Dermis microvascular lymphatic vessel endothelial cell (primary cell): ENCODE data around the gene LY6G6D. TPM values are rescaled to one million over a fixed set of nuclear protein-coding genes. Genes with fewer than 3 reads are reported as not detected.
"Not testable (repeated sequence)": the region's sequence is repeated elsewhere in the genome, so short reads cannot be mapped to it uniquely, and the experiment has no call there.

Experiments
- DNase-seq, 2 donors: peaks; one replicate each; pipeline versions ENCODE4 v3.0.0 to v3.0.0-alpha.2; 2010; ENCODE audit warnings: low read depth in 2 of 2
- total RNA-seq: library from RNA; depleted of rRNA; stranded (reverse); fragments of >200 nt; gene quantifications from 2 replicates; pipeline ENCODE4 v1.2.1, GENCODE V29; 2014

The LY6G6D gene
- total RNA-seq, 1 donor from 2014 or later: not detected

DNA sequence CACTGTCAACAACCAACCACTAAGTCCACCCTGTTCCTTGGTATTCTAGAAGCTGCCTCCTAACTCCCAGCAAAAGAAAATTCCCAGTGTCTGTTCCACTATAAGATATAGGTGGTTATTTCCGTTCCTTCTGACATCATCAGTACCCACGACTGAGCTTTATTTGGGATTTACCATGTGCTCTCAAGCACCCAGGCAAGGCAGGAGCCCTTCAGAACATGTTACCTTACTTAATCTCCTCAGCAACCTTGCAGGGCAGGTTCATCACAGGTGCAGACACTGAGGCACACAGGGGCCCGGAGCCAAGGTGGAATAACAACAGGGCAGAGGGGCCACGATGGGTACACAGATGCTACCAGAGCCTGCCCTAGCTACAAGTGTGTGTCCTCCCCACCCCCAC lies 22.8 kb upstream of the LY6G6D start:
- DNase-seq: no peak

DNA sequence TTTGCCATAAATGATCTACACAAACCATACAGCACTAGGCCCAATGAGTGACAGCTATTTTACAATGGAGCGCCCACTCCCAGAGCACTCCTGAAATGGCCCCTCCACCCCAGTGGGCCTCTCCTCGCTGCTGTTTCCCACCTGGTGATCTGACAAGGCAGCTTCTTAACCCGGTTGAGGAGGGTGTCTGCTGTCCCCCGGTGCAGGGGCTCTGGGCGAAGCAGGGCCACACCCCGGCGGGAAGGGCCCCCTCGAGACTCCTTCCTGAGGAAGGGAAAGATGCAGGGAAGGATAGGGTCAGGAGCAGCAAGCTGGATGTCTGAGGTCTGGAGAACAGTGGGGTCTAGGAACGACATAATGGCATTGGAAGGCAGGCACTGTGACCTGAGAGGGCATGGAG lies 22.3 kb upstream of the LY6G6D start:
- DNase-seq: no peak

DNA sequence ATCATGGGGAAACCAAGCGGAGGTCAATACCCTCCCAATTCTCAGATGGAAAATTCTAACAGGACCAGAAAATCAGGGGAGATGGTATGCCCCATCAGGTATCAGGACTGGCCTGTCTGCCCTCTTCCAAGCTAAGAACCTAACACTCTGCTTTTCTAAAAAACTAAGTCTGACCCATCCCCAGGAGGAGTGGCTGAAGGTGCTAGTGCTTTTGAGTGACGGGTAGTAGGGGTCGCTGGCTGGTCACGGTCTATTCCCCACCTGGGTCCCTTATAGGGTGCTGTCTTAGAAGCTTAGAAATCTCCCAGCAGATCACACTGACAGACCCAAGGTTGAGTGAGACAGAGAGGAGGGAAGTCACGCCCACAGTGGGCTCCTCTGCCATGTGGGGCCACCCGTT lies 21.6 kb upstream of the LY6G6D start:
- no peak for DNase-seq

DNA sequence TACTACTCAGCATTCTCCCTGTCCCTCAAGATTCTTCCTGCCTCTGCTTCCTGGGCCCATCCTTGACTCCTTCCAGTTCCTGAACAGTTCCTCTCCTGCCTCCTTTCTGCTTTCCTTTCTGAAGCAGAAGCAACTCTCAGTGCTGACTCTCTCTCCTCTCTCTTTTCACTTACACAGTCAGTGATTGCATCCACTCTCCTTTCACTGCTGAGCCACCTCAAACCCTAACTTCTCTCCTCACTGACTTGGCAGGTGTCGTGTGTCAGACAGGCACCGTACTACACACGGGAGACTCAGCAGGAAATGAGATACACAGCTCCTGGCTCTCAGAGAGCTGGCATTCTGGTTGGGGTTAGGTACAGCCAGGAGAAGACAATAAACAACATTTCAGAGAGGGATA lies 17.6 kb upstream of the LY6G6D start:
- peak in 1 of 2 donors; percentile 33 for DNase-seq

DNA sequence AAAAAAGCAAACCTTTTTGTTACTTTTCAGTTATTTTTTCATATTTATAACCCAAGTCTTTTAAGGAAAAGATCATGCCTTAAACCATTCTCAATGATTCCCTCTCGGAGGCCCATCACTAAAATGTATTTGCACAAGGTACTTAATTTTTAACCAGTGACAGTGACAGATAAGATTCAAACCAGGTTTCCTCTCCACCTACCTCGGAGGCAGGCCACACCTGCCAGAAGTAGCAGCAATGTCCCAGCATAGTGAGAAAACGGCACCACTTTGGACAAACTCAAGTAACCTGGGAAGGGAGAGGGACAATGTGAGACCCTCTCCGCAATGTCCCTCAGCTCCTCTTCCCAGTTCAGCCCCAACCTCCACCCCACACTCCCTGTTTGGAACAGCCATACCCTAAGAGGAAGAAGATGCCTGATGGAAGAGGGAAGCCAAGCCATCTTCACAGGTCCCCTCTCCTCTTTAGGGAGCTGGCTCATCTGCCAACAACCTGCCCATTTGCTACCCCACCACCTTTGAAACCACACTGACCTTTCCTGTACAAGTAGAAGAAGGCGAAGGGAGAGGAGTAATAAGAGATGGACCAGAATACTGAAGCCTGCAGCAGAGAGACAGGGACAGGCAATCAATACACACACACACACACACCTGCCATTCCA lies 14.3 kb upstream of the LY6G6D start:
- DNase-seq: no peak

DNA sequence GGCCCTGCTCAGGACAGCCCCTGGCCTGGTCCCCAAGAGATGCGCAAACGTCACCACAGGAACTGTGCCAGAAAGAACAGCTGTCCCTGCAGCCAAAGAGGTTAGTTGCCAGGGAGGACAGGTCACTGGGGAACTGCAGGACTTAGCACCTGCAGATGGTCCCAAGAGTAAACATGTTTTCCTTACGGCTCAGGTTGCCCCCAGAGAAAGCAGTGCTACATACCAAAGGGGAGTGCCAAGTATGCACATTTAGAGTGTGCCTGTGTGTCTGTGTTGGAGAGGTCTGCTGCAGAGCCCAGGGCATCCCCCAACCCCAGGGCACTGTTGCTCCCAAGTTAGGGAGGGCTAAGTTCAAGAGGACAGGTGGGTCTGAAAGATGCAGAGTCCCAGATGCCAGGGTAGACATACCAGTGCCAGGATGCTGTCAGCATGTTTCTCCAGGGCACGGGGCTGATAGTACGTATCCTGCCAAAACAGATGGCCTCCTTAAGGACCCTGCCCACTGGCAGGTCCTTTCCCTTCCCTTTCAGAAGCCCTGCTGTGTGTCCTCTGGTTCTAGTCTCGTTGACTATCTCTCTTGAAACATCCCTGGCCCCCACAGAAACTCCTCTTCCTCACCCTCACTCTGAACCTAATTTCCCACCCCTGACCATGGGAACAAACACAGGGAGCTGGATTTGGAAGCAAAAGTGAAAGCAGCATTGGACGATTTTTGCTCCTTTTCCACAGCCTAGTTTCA lies 13.3 kb upstream of the LY6G6D start:
- DNase-seq: peak; percentile 13 to 28

DNA sequence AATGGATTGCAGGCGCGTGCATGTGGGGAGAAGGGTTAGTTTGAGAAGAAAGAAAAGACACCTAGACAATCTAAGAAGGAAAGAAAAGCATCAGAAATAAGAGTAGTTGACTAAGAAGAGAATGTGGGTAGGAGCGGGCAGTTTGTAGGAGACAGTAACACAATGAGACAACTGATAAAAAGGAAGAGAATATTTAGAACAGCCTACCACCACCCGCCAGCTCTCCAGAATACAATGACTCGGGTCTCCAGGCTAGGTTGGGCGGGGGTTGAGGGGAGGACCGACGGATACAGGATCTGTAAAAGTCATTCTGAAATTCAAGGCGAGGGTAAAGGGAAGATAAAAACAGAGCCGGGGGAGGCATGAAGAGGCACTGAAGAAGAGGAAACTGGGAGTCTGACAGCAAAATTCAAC lies 12.7 kb upstream of the LY6G6D start:
- peak in 1 of 2 donors; percentile 66 for DNase-seq

DNA sequence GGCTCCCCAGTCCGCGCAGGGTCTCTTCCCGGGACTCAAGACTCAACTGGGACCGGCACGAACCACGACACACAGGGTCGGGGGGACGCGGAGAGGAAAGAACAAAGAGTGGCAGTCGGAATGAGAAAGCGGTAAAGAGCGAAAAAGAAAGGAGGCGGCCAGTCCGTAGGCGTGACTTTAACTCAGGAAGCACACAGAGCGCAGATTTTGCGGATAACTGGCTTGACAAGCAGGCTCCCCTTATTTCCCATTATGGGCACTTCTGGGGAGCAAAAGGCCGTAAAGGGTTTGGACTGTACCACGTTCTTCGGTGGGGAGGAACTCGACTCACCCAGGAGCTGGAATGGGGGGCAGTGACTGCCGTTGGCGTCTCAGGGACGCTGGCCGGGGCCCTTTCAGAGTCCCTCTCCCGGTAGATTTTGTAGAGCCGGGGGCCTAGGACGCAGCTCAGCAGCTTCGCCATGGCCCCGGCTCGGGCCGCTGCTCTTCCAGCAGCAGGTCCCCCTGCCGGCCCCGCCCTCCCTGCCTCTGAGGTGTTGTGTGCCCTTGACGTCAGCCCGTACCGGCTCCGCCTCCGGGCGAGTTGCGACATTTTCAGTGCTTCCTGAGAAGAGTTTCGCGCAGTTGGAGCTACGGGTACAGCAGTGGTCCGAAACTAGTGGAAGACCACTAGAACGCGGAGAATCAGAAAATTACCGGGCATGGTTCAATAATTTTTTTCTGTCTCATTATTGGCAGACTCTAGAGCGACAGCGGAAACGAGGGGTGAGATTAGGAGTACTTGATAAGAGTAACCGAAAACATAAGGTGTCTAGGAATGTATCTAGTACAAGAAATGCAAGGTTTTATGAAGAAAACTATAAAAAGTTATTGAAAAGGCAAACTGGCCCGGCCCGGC lies 12.1 kb upstream of the LY6G6D start, which contains the start of gene ABHD16A:
ABHD16A (minus strand) TSS at position 506 of the 898 bp plus-strand sequence; CDS start at position 463, 43 bp downstream.
- peak; percentile 98 to 99 for DNase-seq

DNA sequence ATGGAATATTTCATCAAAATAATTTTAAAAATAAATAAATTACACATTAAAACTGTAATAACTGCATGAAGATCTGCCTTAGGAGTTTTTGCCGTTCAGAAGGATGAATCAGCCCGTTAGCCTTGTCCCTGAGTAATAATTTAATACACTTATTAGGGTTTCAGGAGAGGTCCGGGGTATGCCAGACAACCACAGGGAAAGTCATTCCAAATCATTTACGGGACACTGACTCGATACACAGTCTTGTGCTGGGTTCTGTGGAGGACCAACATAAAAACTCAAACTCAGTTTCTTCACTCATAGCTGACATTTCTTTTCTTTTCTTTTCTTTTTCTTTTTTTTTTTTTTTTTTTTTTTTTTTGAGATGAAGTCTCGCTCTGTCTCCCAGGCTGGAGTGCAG lies 9.2 kb upstream of the LY6G6D start:
- no peak for DNase-seq

DNA sequence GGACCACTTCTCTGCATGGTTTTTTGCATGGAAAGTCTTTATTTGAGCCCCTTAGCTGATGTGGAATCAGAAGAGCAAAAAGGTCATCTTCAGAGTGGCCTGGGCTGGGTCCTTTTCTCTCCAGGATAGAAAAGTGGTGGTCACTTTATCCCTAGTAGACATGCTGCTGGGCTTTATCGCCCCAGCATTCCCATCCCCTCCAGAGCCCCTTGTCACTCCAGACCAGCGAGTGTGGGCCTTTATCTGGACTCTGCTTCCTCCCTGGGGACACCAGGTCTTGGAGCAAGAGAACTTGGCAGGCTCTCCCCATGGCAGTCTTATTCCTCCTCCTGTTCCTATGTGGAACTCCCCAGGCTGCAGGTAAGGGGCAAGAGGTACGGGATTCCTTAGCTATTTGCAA lies 8.5 kb upstream of the LY6G6D start, which contains the start of gene LY6G6F:
LY6G6F (plus strand) TSS at position 268 of the 400 bp plus-strand sequence; CDS start at position 309, 41 bp downstream.
- DNase-seq: no peak

DNA sequence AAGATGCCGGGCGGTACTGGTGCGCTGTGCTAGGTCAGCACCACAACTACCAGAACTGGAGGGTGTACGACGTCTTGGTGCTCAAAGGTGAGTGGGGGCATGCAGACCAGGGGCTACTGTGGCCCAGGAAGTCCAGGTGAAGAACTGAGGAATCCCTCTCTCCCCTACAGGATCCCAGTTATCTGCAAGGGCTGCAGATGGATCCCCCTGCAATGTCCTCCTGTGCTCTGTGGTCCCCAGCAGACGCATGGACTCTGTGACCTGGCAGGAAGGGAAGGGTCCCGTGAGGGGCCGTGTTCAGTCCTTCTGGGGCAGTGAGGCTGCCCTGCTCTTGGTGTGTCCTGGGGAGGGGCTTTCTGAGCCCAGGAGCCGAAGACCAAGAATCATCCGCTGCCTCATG lies 7.4 kb upstream of the LY6G6D start:
- DNase-seq: no peak

DNA sequence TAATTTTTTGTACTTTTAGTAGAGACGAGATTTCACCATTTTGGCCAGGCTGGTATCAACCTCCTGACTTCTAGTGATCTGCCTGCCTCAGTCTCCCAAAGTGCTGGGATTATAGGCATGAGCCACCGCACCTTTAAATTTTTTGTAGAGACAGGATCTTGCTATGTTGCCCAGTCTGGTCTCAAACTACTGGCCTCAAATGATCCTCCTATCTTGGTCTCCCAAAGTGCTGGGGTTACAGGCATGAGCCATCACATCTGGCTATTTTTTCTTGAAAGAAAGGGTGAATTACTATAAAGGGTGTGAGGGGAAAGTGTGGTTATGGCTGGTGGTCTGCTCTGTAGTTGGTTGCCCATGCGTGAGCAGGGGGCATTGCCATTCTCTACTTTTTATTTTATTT lies 6.9 kb upstream of the LY6G6D start:
- DNase-seq: no peak

DNA sequence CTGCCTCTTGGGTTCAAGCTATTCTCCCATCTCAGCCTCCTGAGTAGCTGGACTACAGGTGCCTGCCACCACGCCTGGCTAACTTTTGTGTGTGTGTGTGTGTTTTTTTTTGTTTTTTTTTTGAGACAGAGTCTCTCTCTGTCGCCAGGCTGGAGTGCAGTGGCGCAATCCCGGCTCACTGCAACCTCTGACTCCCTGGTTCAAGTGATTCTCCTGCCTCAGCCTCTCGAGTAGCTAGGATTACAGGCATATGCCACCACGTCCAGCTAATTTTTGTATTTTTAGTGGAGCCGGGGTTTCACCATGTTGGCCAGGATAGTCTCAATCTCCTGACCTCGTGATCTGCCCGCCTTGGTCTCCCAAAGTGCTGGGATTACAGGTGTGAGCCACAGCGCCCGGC lies 6.0 kb upstream of the LY6G6D start:
- not testable (repeated sequence) for DNase-seq

DNA sequence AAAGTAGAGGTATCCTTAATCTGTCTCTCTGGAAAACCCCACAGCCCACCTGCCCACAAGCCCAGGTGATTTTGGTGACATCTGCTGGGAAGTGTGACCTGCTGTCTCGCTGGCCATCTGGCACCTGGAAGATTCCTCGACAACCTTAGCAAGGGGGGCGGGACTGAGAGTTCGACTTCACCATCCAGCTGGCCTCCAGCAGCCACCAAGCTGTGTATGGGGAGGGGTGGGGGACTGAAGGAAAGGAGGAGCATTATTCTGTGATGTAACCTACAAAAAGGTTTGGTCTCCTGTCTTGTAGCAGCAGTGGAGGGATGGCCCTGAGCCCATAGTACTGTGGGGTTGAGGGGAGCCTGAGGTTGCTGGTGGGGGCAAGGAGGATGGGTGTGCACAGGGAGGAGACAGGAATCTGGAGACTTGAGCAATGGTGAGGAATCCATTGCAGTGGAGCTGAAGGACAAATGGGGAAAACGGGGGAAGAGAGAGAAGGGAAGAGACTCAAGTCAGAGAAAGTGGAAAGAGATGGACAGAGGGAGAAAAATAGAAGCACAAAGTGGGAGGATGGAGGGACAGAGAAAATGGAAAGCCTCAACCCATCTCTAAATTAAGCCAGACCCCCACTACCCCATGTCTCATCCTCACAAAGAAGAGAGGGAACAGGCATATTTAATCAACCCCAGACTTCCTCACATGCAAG lies 4.5 kb upstream of the LY6G6D start:
- no peak for DNase-seq

DNA sequence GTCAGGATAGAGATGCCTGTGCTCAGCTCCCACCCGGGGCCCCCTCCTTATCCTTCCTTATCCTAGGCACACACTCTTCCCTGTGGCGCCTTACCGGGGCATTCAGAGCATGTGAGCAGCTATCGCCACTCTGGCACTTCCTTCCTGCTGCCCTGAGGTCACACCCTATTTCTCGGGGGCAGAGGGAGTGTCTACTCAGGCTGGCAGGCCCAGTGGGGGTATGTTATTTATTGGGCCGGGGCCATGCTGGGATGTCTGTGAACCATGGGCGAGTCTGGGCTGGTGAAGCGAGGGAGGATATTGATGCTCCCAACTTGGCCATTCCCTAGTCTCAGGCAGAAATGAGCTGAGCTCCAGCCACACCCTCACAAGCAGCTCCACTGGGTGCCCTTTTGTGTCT lies 3.9 kb upstream of the LY6G6D start:
- no peak for DNase-seq

DNA sequence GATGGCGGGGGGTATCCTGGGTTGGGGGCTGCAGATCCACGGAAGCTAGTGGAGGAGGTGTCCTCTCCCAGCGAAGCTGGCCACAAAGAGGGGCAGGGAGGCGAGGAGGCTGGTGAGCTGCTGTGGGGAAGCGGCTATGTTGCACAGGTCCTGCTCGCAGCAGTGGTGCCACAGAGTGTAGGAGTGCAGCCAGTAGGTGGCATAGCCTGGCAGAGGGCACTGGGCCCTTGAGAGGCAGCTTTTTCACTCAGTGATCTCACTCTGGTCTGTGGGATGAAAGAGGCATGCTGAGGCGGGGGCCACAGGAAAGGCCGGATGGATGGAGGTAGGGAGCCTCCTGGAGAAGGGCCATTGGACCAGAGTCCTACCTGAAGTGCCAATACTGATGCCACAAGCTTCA lies 2.9 kb upstream of the LY6G6D start:
- no peak for DNase-seq

DNA sequence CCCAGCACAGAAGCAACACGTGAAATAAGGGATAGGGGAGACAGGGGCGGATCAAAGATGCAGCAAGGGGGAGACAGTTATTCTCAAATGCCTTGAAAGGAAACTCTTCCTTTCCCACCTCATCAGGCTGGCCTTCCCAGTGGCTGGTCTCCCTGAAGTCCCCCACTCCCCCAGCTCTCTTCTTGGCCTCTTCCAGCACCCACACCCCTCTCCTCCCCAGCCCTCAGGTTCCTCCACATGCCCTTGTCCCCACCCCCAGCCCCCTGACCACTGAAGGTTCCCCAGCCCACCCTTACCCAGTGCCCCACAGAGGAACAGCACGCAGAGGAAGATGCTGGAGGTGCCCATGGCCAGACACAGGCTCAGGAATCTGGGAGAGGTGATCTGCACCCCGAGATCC lies 1.7 kb upstream of the LY6G6D start:
- no peak for DNase-seq

DNA sequence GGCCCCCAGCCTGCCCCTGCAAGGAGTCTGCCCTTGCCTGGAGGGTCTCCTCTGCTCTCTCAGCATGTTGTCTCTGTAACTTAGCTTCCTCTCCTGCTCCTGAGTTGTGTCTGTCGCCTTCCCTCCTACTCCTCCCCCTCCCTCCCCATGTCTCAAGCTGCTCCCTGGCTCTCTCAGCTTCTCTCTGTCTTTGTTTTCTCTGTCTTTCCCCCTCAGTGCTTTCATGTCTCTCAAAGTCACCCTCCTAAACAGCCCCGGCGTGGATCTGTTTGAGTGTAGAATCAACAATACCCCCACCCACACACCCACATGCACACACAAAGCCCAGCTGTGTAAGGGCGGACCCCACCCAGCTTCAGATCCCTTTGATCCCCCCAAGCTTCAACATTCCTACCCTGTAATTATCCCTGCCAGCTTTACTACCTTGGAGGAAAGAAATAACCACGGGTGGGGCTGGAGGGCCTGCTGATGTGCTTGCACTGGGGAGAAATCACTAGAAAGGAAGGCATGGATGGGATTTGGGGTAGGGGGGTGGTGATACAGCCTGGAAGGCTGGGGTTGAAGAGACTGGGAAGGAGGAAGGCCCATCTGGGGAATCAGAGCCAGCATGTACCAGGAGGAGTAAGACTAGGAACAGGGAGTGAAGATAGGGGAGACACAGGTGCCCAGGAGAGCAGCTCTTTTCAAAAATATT lies 1.0 kb upstream of the LY6G6D start:
- no peak for DNase-seq

DNA sequence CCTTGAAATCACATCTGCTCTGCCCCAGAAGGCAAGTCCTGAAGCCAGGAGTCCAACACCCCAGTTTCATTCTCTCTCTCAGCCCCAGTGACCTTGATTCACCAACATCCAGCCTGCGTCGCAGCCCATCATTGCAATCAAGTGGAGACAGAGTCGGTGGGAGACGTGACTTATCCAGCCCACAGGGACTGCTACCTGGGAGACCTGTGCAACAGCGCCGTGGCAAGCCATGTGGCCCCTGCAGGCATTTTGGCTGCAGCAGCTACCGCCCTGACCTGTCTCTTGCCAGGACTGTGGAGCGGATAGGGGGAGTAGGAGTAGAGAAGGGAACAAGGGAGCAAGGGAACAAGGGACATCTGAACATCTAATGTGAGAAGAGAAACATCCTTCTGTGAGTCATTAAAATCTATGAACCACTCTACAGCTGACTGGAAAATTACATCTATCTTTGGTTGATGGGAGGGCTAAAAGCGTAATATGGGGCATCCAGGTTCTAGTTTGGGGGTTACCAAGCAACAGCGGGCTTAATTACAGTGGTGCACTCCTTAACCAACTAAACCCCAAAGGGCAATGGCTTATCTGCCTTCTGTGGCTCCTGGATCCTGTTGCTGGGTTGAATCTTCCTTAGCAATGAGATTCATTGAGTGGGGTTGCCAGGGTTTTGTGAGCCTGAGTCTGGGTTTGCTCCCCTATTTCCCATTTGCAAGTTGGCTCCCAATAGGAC lies 2.5 kb downstream of the LY6G6D start:
- no peak for DNase-seq

DNA sequence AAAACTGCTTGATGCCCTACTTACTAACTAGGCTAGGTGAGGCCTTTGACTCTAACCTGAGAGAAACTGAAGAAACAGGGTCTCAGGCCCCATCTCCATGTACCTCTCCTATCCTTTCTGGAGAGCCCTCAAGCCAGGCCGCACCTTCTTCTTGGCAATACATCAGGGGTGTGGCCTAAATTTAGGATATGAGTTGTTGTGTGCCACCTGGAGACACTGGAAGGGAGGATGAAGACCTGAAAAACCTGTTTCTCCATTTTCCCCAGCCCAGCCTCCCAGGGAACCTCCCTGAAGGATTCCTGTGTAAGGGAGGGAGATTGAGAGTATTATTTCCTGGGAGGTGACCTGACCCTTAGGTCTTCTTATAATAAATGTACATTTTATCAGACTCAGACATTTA lies 3.1 kb downstream of the LY6G6D start:
- no peak for DNase-seq
